Kidney tubule cell (primary cell): ENCODE data around the gene CDCA8.
"Not testable (repeated sequence)": the region's sequence is repeated elsewhere in the genome, so short reads cannot be mapped to it uniquely, and the experiment has no call there.

Source experiments
- DNase-seq: peaks from one replicate; pipeline ENCODE4 v3.0.0-alpha.2; 2018; ENCODE audit warnings: low spot score

The CDCA8 gene

DNA sequence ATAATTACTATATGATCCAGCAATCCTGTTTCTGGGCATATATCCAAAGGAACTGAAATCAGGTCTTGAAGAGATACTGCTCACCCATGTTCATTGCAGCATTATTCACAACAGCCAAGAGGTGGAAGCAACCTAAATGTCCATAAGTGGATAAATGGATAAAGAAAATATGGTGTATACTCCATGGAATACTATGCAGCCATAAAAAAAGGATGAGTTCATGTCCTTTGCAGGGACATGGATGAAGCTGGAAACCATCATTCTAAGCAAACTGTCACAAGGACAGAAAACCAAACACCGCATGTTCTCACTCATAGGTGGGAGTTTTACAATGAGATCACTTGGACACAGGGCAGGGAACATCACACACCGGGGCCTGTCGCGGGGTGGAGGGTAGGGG lies 46.3 kb downstream of the CDCA8 start:
- not testable (repeated sequence) for DNase-seq

DNA sequence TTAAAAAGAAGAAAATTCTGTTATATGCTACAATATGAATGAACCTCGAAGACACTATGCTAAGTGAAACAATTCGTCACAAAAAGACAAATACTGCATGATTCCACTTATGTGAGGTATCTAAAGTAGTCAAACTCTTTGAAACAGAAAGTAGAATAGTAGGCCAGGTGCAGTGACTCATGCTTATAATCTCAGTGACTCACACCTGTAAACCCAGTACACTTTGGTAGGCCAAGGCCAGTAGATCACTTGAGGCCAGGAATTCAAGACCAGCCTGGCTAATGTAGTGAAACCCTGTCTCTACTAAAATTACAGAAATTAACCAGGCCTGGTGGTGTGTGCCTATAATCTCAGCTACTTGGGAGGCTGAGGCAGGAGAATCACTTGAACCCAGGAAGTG lies 46.9 kb downstream of the CDCA8 start:
- DNase-seq: peak; percentile 90

DNA sequence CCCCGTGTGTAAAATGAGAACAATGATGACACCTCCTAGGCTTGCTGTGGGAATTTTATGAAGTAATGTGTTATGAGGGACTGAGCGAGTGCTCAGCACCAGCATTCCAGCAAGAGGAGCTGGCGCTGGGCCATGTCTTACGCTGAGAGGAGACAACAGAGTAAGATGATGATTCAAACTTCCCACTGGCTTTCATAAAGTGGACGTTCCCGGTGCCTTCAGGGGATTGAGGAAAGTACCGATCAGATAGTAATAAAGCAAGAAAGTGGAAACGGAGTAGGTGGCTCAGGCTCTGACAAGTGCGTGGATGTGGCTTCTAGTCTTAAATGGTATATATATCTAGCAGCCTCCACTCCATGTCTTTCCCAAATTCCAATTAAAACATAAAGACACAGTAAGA lies 48.8 kb downstream of the CDCA8 start:
- peak; percentile 63 for DNase-seq

DNA sequence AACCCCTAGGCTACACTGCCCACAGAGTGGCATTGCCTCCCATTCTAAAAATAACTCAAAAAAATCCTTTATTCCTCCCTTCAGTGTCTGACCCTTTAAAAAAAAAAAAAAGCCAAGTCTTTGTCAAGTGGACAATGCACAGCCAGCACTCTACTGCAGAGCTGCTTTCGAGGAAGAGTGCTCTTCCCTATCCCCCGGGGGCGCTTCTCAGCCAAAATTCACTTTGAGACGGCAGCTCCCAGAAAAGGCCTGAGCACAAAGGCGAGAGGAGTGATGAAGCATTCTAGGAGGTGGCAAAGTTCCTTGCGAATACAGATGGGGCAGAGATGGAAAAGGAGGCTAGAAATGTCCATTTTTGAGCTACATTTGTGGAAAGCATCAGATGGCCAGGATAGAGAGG lies 49.3 kb downstream of the CDCA8 start:
- DNase-seq: no peak

DNA sequence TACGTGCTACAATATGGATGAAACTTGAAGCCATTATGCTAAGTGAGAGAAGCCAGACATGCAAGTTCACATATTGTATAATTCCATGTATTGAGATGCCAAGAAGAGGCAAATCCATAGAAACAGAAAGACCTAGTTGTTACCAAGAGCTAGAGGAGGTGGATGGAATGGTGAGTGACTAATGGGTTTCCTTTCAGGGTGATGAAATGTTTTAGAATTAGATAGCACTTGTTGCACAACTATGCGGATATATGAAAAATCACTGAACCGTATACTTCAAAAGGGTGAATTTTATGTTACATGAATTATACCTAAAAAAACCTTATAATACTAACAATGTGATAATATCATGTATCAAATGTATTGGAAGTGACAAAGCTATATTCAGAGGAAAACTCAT lies 54.5 kb downstream of the CDCA8 start:
- DNase-seq: no peak

DNA sequence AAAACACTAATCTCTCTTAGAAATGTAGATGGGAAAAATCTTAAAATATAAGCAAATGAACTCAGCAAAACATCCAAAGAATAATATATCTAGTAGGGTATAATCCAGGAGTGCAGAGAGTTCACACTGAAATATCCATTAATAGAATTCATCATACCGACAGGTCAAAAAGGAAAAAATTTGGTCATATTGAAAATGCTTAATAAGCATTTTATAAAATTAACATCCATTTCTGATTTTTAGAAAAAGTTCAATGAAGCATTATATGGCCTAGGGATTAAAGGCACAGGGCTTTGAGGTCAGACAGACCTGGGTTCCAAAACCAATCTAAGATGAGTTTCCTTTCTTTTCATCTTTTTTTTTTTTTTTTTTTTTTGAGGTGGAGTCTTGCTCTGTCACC lies 56.2 kb downstream of the CDCA8 start:
- DNase-seq: no peak

DNA sequence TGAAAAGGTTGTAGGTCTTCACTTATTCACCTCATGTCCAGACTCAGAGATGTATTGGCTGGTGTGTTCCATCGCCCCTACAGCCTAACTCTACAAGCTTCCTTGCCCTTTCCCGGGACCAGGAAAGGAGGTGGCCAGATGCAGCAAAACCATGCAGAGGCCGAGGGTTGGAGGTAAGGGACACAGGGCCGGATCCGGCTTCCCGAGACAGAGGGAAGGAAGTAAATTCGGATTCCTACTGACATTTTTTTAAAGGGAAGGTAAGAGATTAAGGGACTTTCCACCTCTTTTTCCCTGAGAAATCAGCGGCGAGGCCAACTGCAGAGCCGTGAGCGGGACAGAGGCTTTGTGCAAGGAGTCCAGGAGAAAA lies 59.9 kb downstream of the CDCA8 start:
- DNase-seq: no peak

DNA sequence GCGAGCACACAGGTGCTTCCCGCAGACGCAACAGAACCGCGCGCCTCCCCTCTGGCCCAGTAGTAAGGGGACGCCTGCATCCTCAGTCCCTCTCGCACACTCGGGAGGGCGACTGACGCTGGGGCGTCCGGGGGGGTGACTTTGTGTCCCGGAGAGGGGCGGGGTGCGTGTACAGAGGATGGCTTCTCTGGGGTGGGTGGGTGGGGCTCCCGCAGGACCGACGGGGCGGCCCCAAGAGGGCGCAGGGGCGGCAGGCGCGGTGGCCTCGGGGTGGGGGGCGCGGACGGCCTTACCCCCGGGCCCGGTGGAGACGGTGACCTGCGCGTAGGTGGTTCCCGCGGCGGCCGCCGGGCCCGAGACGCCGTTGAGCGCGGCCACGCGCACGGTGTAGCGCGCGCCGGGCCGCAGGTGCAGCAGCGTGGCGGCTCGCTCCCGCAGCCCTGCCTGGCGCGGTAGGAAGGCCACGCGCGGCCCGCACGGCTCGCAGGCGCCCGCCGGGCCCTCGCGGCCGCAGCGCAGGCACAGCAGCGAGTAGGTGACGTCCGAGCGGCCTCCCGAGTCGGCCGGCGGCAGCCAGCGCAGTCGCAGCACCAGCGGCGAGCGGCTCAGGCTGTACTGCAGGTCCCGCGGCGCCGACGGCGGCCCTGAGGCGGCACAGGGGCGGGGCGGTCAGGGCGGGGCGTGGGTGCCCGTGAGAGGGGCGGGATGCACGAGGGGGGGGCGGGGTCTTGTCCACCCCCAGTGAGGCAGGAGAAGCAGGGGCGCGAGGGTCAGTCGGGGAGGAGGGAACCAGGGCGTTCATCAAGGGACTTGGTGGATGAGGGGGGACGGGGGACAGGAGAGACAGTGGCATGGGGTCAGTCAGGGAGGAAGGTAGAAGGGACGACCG lies 60.5 kb downstream of the CDCA8 start:
- peak; percentile 48 for DNase-seq

DNA sequence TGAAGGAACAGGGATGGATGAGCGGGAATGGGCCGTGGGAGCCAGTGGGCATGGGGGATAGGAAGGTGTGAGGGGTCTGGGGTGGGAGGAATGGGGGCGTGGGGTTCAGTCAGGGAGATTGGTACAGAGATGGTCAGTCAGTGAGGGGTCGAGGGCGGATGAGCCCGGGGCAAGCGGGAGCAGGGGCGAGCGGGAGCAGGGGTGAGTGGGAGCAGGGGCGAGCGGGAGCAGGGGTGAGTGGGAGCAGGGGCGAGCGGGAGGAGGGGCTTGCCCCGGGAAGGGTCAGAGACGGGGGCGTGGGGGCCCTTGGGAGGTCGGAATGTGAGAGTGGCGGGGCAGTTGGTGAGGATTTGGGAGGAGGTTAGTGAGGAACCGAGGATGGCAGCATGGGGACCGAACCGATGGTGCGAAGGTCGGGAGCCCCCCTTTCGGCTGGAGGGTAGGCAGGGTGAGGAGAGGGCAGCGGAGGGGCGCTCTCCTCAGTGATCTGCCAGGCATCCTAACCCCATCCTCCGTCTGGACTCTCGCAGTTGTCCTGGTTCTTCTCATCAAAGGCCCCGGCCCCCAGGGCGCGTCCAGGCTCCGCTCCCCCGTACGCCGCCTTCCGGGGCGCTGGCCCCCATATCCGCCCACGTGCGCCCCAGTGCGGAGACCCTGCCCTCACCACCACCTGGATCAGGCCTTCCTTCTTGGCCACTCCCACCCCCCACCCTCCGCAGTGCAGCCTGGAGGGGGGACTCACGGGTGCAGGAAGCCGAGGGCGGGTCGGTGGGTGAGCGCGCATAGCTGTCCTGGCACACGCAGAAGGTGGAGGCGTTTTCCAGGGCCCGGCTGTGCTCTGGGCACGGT lies 61.4 kb downstream of the CDCA8 start:
- DNase-seq: no peak

DNA sequence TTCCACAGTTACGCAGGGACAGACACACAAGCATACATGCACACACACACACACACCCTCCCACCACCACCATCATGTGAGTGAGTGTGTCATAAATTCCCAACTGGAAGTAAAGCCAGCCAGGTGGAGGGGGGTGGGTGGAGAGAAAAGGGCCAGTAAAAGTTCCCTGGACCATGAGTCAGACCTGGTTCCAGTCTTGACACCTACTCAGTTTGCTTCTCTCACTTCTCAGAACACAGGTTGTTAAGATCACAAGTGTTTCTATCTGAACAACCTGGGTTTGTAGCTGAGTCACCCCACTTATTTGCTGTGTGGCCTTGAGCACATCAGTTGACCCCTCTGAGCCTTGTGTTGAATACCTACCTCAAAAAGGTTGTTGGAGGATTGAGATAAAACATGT lies 63.0 kb downstream of the CDCA8 start:
- peak; percentile 83 for DNase-seq

DNA sequence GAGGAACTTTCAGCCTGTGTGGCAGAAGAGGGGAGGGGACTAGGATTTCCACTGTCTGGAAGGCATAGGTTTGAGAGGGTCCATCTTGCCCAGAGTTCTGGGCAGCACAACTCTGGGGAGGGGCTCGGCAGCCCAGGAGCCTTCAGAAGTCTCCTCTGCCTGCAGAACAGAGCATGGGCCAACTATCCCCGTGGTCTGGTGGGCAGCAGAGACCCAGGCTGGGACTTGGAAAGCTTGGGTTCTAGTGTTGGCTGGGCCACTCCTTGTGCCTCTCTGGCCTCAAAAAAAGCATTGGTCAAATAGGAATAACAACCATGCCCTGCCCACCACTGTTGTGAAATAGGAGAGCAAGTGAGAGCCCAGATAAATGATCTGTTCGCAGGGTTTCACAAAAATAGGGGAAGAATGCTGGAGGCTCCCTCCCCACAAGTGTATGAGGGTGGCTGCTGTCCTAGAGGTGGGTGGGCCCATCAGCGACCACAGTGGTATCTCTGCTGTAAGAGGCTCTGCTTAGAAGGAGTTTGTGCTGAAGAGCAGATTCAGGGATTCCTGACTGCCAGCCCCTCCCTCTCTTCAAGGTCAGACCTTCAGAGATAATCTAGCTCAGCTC lies 63.7 kb downstream of the CDCA8 start:
- no peak for DNase-seq
